Prostate gland (tissue), 2 donors: ENCODE data around the gene ASXL2.

Source experiments
- CTCF ChIP-seq, 4 experiments: fragments of 200-600 bp in 2 of 4; fragments of 450-650 bp in 2 of 4; sonication (generic) in 2 of 4; IDR thresholded peaks; 1 replicate in 3 of 4; 2 replicates in 1 of 4; pipeline ENCODE4 v1.5.1; 2016 to 2019; ENCODE audit warnings: antibody characterized with exemption in 4 of 4, mild to moderate bottlenecking in 2 of 4, moderate library complexity in 2 of 4
- POLR2A ChIP-seq: fragments of 450-650 bp; IDR thresholded peaks from one replicate; pipeline ENCODE4 v1.6.1; 2016; ENCODE audit warnings: antibody characterized with exemption, mild to moderate bottlenecking

GRCh38 chr2:25833566-25833965, 44.7 kb downstream of the ASXL2 start:
- no peak for TF ChIP-seq CTCF (IDR thresholded peaks at IDR 0.05)
- TF ChIP-seq POLR2A = no peak
